Brain pericyte (primary cell): ENCODE measurements around the gene C10orf62.
A peak's percentile ranks its signal among the peaks of the same experiment; 100 is the strongest.
"Not testable (repeated sequence)": the region's sequence is repeated elsewhere in the genome, so short reads cannot be mapped to it uniquely, and the experiment has no call there.

Experiments used
- DNase-seq: peaks from one replicate; pipeline ENCODE4 v3.0.0-alpha.2; 2012; ENCODE audit warnings: low read depth, low spot score

Gene C10orf62

DNA sequence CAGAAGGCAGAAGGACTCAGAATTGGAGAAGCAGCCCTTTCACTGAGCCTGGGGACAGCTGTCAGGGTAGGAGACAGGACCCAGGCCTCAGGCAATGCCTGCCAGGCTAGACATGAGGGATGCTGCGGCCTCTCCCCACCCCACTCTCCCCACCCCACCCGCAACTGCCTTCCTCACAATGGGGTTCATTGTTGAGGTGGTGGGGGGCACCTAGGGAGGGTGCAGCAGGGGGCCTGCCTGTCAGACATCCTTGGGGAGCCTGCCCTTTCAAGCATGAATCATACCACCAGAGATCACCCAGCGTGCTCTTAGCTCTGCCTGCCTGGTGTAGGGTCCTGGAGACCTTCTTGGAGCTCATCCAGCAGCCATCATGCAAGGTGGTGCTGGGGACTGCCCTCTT, at the start of gene C10orf62:
Gene C10orf62, plus strand, starts transcription at position 243 of the 400 bp plus-strand sequence. CDS start 177 bp downstream, outside the sequence.
- DNase-seq, result no peak

DNA sequence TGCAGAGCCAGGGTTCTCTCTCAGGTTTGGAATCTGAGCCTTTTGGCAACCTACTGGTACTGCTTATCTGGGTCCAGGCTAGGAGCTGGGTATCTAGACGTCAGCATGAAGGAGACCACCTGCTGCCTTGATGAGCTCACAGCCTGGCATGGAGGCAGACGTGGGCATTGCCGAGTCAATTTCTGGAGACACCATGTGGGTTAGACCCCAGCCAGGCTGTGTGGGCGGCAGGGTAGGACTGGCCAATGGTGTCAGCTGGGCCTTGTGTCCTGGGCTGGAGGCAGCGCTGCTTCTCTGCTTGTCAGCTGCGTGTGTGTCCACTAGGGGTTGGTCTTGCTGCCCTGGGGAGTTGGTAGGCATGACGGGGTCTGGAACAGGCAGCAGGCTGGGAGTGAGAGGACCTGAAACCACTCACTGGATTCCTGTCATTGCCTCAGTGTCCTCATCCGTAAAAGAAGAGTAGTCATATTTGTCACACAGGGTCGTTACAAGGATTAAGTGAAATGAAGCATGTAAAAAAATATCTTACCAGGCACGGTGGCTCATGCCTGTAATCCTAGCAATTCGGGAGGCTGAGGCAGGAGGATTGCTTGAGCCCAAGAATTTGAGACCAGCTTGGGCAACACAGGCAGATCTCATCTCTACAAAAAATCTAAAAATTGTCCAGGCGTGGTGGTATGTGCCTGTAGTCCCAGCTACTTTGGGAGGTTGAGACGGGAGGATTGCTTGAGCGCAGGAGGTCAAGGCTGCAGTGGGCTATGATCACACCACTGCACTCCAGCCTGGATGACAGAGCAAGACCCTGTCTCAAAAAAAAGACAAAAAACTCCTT, 48.6 kb upstream of the C10orf62 start:
- DNase-seq, result no peak

DNA sequence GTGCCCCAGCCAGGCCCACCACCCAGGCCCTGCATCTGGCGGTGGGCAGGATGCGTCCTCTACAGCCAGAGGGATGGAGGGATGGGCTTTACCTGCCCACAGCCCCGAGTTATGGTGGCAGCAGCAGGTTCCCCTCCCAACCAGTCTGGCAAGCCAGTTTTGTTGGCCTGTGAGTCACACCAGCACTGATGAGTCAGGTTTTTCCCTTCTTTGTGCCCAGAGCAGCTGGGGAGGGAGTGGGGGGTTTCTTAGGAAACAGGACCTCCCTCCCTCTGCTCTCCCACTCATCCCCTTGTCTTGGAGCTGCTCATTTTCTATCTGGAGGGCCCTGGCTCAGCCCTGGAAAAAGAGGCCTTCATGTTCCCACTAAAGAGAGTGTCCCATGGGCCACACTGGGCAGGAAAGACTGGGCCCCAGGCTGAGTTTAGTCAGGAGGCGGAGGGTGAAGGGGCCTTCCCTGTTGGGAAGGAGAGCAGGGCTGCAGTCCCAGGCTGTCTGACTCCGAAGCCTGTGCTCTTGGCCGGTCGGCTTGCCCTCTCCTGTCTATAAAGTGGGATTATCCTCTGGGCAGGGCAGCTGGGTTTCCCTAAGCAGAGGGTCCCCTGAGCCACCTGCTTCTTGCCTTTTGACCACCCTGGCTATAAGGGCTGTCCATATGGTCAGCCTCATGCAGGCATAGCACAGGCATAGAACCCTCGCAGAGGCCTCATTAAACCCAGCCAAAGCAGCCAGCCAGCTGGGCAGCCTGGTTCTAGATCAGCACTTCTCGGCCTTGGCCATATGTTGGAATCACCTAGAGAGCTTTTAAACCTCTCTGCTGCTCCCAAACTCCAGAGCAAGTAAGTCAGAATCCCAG, 47.1 kb upstream of the C10orf62 start:
- peak; percentile 74 for DNase-seq

DNA sequence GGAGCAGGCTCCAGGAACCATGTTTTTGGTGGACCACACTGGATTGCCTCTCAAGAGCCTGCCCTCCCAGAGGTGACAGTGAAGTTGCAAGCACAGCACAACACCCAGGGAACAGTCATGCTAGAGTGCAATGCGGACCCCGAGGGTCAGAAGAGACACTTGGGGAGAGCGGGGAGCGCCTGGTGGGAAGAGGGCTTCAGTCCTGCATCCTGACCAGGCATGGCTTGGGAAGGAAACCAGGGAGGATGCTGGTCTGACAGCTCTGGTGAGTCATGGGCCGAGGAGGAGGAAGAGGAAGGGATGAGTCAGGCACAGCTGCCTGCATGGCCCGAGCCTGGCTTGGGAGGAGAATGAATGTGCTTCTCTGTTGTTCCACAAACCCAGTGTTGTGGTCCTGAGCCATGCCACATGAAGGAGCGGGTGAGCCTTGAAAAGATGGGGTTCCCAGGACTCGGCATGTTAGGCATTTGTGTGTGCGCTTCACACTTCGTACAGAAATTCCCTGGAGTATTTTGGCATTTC, 46.4 kb upstream of the C10orf62 start:
- DNase-seq, result peak; percentile 77

- DNase-seq, result no peak
Measured at GRCh38 chr10:97546456-97547270, 42.9 kb upstream of the C10orf62 start.

GRCh38 chr10:97547271-97547600, 42.3 kb upstream of the C10orf62 start:
- no peak for DNase-seq

DNA sequence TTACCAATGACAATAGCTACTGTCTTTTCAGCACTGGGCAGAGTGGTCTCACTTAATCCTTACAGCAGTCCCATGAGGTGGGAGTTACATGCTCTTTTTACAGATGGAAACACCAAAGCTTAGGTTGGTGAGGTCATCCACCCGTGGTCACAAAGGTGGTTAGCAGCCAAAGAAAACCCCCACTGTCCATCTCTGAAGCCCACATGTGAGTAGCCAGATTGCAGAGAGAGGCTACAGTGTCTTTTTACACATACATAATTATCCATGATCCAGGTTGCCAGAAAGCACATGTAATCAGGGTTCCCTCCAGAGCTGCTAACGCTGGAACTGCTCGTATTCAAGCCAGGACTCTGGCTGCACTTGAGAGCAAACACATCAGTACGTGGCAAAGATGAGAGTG, 41.6 kb upstream of the C10orf62 start:
- no peak for DNase-seq

GRCh38 chr10:97548828-97549455, 40.6 kb upstream of the C10orf62 start:
- no peak for DNase-seq

- DNase-seq, result no peak
Measured at GRCh38 chr10:97549587-97550322, 39.8 kb upstream of the C10orf62 start.

DNA sequence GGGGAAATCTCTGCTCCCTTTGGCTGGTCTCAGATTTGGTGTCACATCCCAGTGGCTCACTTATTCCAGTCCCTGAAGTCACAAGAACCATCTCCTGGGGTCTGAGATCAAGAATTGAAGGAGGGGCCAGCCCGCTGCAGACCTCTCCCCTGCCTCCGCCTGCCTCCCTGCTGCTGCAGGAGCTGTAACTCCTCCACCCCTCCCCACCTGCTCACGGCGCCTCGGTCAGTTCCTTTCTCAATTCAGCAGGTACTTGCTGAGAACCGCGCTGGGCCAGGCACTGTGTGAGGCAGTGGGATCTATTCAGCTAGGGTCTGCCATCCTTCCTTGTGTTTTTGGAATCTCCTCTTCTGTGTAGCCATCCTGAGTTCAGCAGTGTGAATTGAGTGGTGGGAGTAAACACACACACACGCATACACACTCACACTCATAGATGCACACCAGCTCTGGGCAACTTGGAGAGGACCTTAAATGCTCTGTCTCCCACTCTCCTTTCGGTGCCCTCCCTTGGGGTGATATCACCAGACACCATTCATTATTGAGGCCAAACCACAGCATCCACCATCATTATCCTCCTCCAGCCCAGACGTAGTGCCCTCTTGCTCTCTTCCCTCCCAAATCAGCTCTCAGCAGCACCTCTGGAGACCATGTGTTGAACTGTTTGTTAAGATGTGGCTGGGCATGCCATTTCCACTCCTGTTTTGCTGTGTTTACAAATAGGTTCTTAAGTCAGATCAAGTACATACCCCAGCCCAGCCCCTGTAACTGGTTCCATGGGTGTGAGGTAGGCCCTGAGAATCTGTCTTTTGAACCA, 39.0 kb upstream of the C10orf62 start:
- DNase-seq, result no peak

- no peak for DNase-seq
Measured at GRCh38 chr10:97551271-97551670, 38.2 kb upstream of the C10orf62 start.

GRCh38 chr10:97553575-97554031, 35.9 kb upstream of the C10orf62 start:
- DNase-seq, result no peak

DNA sequence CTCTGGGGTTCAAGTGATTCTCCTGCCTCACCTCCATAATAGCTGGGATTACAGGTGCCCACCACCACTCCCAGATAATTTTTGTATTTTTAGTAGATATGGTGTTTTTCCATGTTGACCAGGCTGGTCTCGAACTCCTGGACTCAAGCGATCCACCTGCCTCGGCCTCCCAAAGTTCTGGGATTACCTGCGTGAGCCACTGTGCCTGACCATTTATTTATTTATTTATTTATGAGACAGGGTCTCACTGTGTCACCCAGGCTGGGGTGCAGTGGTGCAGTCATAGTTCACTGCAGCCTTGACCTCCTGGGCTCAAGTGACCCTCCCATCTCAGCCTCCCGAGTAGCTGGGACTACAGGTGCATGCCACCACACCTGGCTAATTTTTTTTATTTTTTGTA, 35.2 kb upstream of the C10orf62 start:
- DNase-seq, result not testable (repeated sequence)

DNA sequence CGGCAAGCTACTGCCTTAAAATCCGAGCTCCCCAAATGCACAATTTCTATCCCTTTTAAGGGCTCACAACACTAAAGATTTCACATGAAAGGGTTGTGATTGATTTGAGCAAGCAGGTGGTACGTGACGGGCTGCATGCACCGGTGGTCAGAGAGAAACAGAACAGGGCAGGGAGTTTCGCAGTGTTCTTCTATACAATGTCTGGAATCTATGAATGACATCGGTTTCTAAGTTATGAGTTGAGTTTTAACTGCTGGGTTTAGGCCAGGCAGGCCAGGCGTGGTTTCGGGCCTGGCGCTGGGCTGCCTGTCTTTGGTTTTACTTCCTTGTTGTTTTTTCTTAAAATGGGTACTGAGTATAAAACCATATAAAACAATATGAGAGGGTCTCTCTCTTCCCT, 34.0 kb upstream of the C10orf62 start:
- DNase-seq, result not testable (repeated sequence)

GRCh38 chr10:97560731-97561381, 28.7 kb upstream of the C10orf62 start:
- not testable (repeated sequence) for DNase-seq

GRCh38 chr10:97561386-97562077, 28.0 kb upstream of the C10orf62 start:
- DNase-seq, result not testable (repeated sequence)

DNA sequence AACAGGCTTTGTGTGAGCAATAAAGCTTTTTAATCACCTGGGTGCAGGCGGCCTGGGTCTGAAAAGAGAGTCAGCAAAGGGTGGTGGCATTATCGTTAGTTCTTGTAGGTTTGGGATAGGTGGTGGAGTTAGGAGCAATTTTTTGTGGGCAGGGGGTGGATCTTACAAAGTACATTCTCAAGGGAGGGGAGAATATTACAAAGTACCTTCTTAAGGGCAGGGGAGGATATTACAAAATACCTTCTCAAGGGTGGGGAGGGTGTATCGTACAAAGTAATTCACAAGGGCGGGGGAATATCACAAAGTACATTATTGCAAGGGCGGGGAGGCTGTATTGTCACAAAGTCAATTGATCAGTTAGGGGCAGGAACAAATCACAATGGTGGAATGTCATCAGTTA, 27.2 kb upstream of the C10orf62 start:
- DNase-seq, result not testable (repeated sequence)

- DNase-seq, result no peak
Measured at GRCh38 chr10:97563337-97563736, 26.2 kb upstream of the C10orf62 start.
